Vagina (tissue), 2 donors: ENCODE data around the gene LPIN2.

Source experiments
- CTCF ChIP-seq, 3 experiments: fragments of 450-650 bp in 2 of 3; fragments of 200-600 bp in 1 of 3; sonication (generic) in 1 of 3; IDR thresholded peaks; one replicate each; pipeline ENCODE4 v1.5.1; 2017 to 2019; ENCODE audit warnings: antibody characterized with exemption in 3 of 3, mild to moderate bottlenecking in 2 of 3, moderate library complexity in 2 of 3
- POLR2AphosphoS5 ChIP-seq, 2 donors: sonication (generic); formaldehyde crosslinking; IDR thresholded peaks; one replicate each; pipeline ENCODE4 v1.9.0; 2017; ENCODE audit warnings: antibody characterized with exemption in 2 of 2, mild to moderate bottlenecking in 2 of 2, low read depth in 1 of 2; ENCODE audit not compliant: insufficient read depth in 1 of 2

- TF ChIP-seq CTCF (IDR thresholded peaks at IDR 0.05) (no peak), POLR2AphosphoS5 (IDR thresholded peaks at IDR 0.05; ENCODE audit: insufficient read depth in 1 of 2, low read depth in 1 of 2) (no peak)
Measured at GRCh38 chr18:2997846-2998564, 14.9 kb downstream of the LPIN2 start.
